Spleen (tissue), 11 donors: ENCODE results near the gene MCL1. TPM values are rescaled to one million over a fixed set of nuclear protein-coding genes. Genes with fewer than 3 reads are reported as not detected.

ENCODE experiments used
- DNase-seq: peaks from one replicate; pipeline ENCODE4 v3.0.0-alpha.2; 2020
- H3K27ac ChIP-seq, 8 donors: fragments of 200-600 bp; sonication (generic) in 7 of 8; 1 replicate in 4 of 8; 2 replicates in 4 of 8; pipeline versions ENCODE4 v1.5.0 to v1.8.0; 2016 to 2021; ENCODE audit warnings: inconsistent platforms in 4 of 8, mild to moderate bottlenecking in 4 of 8, moderate library complexity in 1 of 8
- H3K27me3 ChIP-seq, 7 donors: fragments of 200-600 bp; sonication (generic) in 6 of 7; replicated peaks in 1 of 7; 1 replicate in 4 of 7; 2 replicates in 3 of 7; pipeline versions ENCODE4 v1.5.0 to v1.8.0; 2016 to 2021; ENCODE audit warnings: inconsistent platforms in 3 of 7, mild to moderate bottlenecking in 1 of 7
- H3K36me3 ChIP-seq, 6 donors: fragments of 200-600 bp; sonication (generic) in 5 of 6; 1 replicate in 4 of 6; 2 replicates in 2 of 6; pipeline versions ENCODE4 v1.5.0 to v1.8.0; 2016 to 2021; ENCODE audit warnings: inconsistent platforms in 2 of 6
- H3K4me1 ChIP-seq, 6 donors: fragments of 200-600 bp; sonication (generic) in 5 of 6; 1 replicate in 3 of 6; 2 replicates in 3 of 6; pipeline versions ENCODE4 v1.5.0 to v1.8.0; 2016 to 2021; ENCODE audit warnings: inconsistent platforms in 3 of 6
- H3K4me3 ChIP-seq, 8 donors: fragments of 200-600 bp; sonication (generic) in 7 of 8; 1 replicate in 4 of 8; 2 replicates in 4 of 8; pipeline versions ENCODE4 v1.5.0 to v1.8.0; 2016 to 2021; ENCODE audit warnings: inconsistent platforms in 4 of 8, mild to moderate bottlenecking in 4 of 8, moderate library complexity in 2 of 8
- H3K9me3 ChIP-seq, 8 donors: fragments of 200-600 bp; sonication (generic) in 7 of 8; 1 replicate in 4 of 8; 2 replicates in 4 of 8; pipeline versions ENCODE4 v1.5.0 to v1.8.0; 2016 to 2021; ENCODE audit warnings: inconsistent platforms in 4 of 8
- CTCF ChIP-seq, 11 experiments: fragments of 200-600 bp in 7 of 11; fragments of 450-650 bp in 4 of 11; sonication (generic) in 4 of 11; IDR thresholded peaks in 8 of 11; conservative IDR thresholded peaks in 3 of 11; 1 replicate in 7 of 11; 2 replicates in 4 of 11; pipeline versions ENCODE4 v1.4.0 to v1.8.0; 2016 to 2021; ENCODE audit warnings: antibody characterized with exemption in 11 of 11, inconsistent platforms in 4 of 11, mild to moderate bottlenecking in 1 of 11
- POLR2A ChIP-seq, 3 donors: fragments of 450-650 bp; IDR thresholded peaks; one replicate each; pipeline ENCODE4 v1.5.1; 2017; ENCODE audit warnings: antibody characterized with exemption in 3 of 3, mild to moderate bottlenecking in 1 of 3
- POLR2AphosphoS5 ChIP-seq, 3 donors: sonication (generic); formaldehyde crosslinking; IDR thresholded peaks; one replicate each; pipeline ENCODE4 v1.5.1; 2017; ENCODE audit warnings: antibody characterized with exemption in 3 of 3
- WGBS, 5 donors: extraction: QIAGEN DNeasy Blood & Tissue Kit in 3 of 5; methylation state at CpG; one replicate each; pipeline versions ENCODE4 v1.1.5 to v1.1.7; 2013 to 2018; 5-methylcytosine and 5-hydroxymethylcytosine counted together
- intact Hi-C: fragments of 100-400 bp; cut with DNase I; formaldehyde crosslinking; loops from one replicate; pipeline ENCODE4 v1.15.0; 2023; ENCODE audit warnings: low total_unique reads
- microRNA-seq, 3 donors: library from miRNA; unstranded; fragments of <30 nt; microRNA quantifications; one replicate each; pipeline versions ENCODE4 to v1.1.0, GENCODE V29; 2019 to 2020
- polyA plus RNA-seq, 3 donors: library from polyadenylated mRNA; stranded (reverse); fragments of 200-250 nt; gene quantifications; one replicate each; pipeline ENCODE4 v1.2.1, GENCODE V29; 2013
- small RNA-seq, 4 donors: library from RNA; depleted of rRNA; stranded (forward); fragments of <200 nt; gene quantifications; one replicate each; pipeline ENCODE3, GENCODE V24; 2016
- total RNA-seq, 7 donors: library from RNA; depleted of rRNA in 3 of 7; stranded (reverse); fragments of >200 nt in 3 of 7; fragmentation: NEBNext Ultra II Directional in 4 of 7; extraction: Animal tissue kit (Norgen Biotek cat#: 25700) in 4 of 7; gene quantifications; one replicate each; pipeline versions ENCODE4 v1.1.0 to v1.2.1, GENCODE V29; 2016 to 2021
- donor health status: healthy with polysubstance abuse.
- donor health status: DM: no; HTN: no; CAD: no; lungs with moderate emphysema.
- donor health status: DM: no; HTN: no; CAD: no.
- donor health status: Bipolar disorder and iron deficiency.
- donor health status: healthy.
- donor health status: DM: no; HTN: no; CAD: no.
- donor health status: DM: yes; HTN: yes; CAD: no.

MCL1 gene
- total and polyA plus RNA-seq, 10 donors, result 75.8 to 435 (median 299) TPM

GRCh38 chr1:150528196-150528595 lies 51.2 kb downstream of the MCL1 start:
- WGBS, 5 donors, result 80 to 100% (median 89%) methylated on average over 1 of the region's 1 CpG
- Histone ChIP-seq H3K4me1 (no peaks in the 10 kb centered on the region), H3K27ac (no peak overlapping the region), H3K9me3 (no peaks in the 10 kb centered on the region), H3K27me3 (no peaks in the 10 kb centered on the region), H3K36me3 (no peaks in the 10 kb centered on the region), H3K4me3 (no peak overlapping the region)
- TF ChIP-seq POLR2AphosphoS5 (IDR thresholded peaks at IDR 0.05) (no peak), POLR2A (IDR thresholded peaks at IDR 0.05) (no peak), CTCF (IDR thresholded peaks at IDR 0.05 in 8 of 11, conservative IDR thresholded peaks at IDR 0.05 in 3 of 11) (no peak)
- no peak for DNase-seq
- intact Hi-C loops, result no loop called here

- no peaks in the 10 kb centered on the region for H3K9me3 ChIP-seq
- no peak overlapping the region for H3K27ac ChIP-seq
- no peak for DNase-seq
- H3K27me3 ChIP-seq, result no peaks in the 10 kb centered on the region
- H3K36me3 ChIP-seq, result no peaks in the 10 kb centered on the region
- 79 to 95% (median 86%) methylated on average over 3 of the region's 3 CpGs for WGBS, 5 donors
- H3K4me3 ChIP-seq, result no peak overlapping the region
- intact Hi-C loops, result no loop called here
- H3K4me1 ChIP-seq, result no peaks in the 10 kb centered on the region
- TF ChIP-seq POLR2A (IDR thresholded peaks at IDR 0.05), result no peak
- TF ChIP-seq CTCF (IDR thresholded peaks at IDR 0.05 in 8 of 11, conservative IDR thresholded peaks at IDR 0.05 in 3 of 11), result no peak
- TF ChIP-seq POLR2AphosphoS5 (IDR thresholded peaks at IDR 0.05), result no peak
Observed at GRCh38 chr1:150525348-150525747, 54.1 kb downstream of the MCL1 start.

Small RNAs within 50 kb of the gene (microRNA-seq; reads per million reads assigned to microRNA genes)
- gene MIR4257, result 0 reads per million in 3 donors

Small RNAs within 50 kb of the gene (small RNA-seq; reads per million reads assigned to genes)
- gene MIR4257 (0 reads per million in 4 donors), gene RF00015 (0 reads per million in 4 donors), gene RF00561 (0 reads per million in 4 donors), gene RN7SL473P (0 reads per million in 4 donors), gene RN7SL600P (0 reads per million in 4 donors)

Other genes starting within 250 kb of the MCL1 start
- 10 to 100 TPM; 23.8 to 42.4 (median 32.8) TPM for gene RPRD2, start 215.5 kb downstream of the MCL1 start, total RNA-seq
- gene RPRD2, start 215.5 kb downstream of the MCL1 start, polyA plus RNA-seq, result 1 to 10 TPM; 3.8 to 7.4 (median 4.3) TPM
- 10 to 100 TPM; 14.6 to 30.4 (median 23.5) TPM for gene TARS2, start 92.2 kb downstream of the MCL1 start, total RNA-seq
- gene TARS2, start 92.2 kb downstream of the MCL1 start, polyA plus RNA-seq, result 10 to 100 TPM; 18.7 to 19.4 (median 18.9) TPM
- gene ECM1, start 71.5 kb downstream of the MCL1 start, total RNA-seq, result 10 to 100 TPM in 5 of 7 donors, 1 to 10 TPM in 2; 6.6 to 16.5 (median 13.6) TPM
- gene ECM1, start 71.5 kb downstream of the MCL1 start, polyA plus RNA-seq, result 1 to 10 TPM; 2.7 to 6.8 (median 6.4) TPM
- gene FALEC, start 63.9 kb downstream of the MCL1 start, total RNA-seq, result 1 to 10 TPM in 1 of 7 donors, under 1 TPM in 1, not detected in 5; 0.97 to 1.9 TPM
- gene FALEC, start 63.9 kb downstream of the MCL1 start, polyA plus RNA-seq, result under 1 TPM in 2 of 3 donors, not detected in 1; 0.20 to 0.29 TPM
- 10 to 100 TPM in 5 of 7 donors, 1 to 10 TPM in 2; 2.8 to 19.1 (median 12.4) TPM for gene ADAMTSL4, start 30.2 kb downstream of the MCL1 start, total RNA-seq
- 10 to 100 TPM in 1 of 3 donors, 1 to 10 TPM in 2; 5.0 to 10.9 (median 9.4) TPM for gene ADAMTSL4, start 30.2 kb downstream of the MCL1 start, polyA plus RNA-seq
- gene ENSA, start 50.0 kb upstream of the MCL1 start, total RNA-seq, result 100 to 1,000 TPM in 6 of 7 donors, 10 to 100 TPM in 1; 97.0 to 153 (median 135) TPM
- 100 to 1,000 TPM in 2 of 3 donors, 10 to 100 TPM in 1; 96.3 to 127 (median 107) TPM for gene ENSA, start 50.0 kb upstream of the MCL1 start, polyA plus RNA-seq
- gene GOLPH3L, start 117.5 kb upstream of the MCL1 start, total RNA-seq, result 10 to 100 TPM; 21.9 to 31.0 (median 27.1) TPM
- 10 to 100 TPM in 1 of 3 donors, 1 to 10 TPM in 2; 9.0 to 12.2 (median 9.3) TPM for gene GOLPH3L, start 117.5 kb upstream of the MCL1 start, polyA plus RNA-seq
- gene HORMAD1, start 141.3 kb upstream of the MCL1 start, total RNA-seq, result 10 to 100 TPM in 1 of 7 donors, 1 to 10 TPM in 6; 3.0 to 14.1 (median 4.7) TPM
- 1 to 10 TPM in 1 of 3 donors, under 1 TPM in 2; 0.41 to 1.8 (median 0.70) TPM for gene HORMAD1, start 141.3 kb upstream of the MCL1 start, polyA plus RNA-seq
- gene CTSS, start 186.2 kb upstream of the MCL1 start, total RNA-seq, result 100 to 1,000 TPM; 495 to 685 (median 618) TPM
- gene CTSS, start 186.2 kb upstream of the MCL1 start, polyA plus RNA-seq, result 100 to 1,000 TPM; 117 to 181 (median 137) TPM
- 10 to 100 TPM; 11.5 to 23.6 (median 20.6) TPM for gene CTSK, start 228.7 kb upstream of the MCL1 start, total RNA-seq
- gene CTSK, start 228.7 kb upstream of the MCL1 start, polyA plus RNA-seq, result 10 to 100 TPM; 28.5 to 68.2 (median 49.2) TPM